Kidney (tissue), 14 donors: Measurements from ENCODE around the gene SLFN5. TPM values are rescaled to one million over a fixed set of nuclear protein-coding genes. Genes with fewer than 3 reads are reported as not detected.
"Not testable (repeated sequence)": the region's sequence is repeated elsewhere in the genome, so short reads cannot be mapped to it uniquely, and the experiment has no call there.

Experiments used
- DNase-seq, 5 donors: peaks; one replicate each; pipeline ENCODE4 v3.0.0-alpha.2; 2013 to 2020
- FAIRE-seq: peaks from 2 replicates; lab custom pipeline; 2012; peaks lifted over from hg19 to GRCh38; lab: Jason Lieb, UNC
- H3K27ac ChIP-seq, 2 donors: one replicate each; pipeline ENCODE4 v1.7.0; 2013; ENCODE audit warnings: low read depth in 2 of 2, low read length in 2 of 2, inconsistent platforms in 1 of 2
- H3K27me3 ChIP-seq: one replicate; pipeline ENCODE4 v1.7.1; 2013; ENCODE audit warnings: low read length, inconsistent platforms; ENCODE audit not compliant: control insufficient read depth, insufficient read depth
- H3K36me3 ChIP-seq, 3 donors: one replicate each; pipeline versions ENCODE4 v1.7.0 to v1.7.1; 2013; ENCODE audit warnings: low read length in 3 of 3, control low read depth in 1 of 3, inconsistent platforms in 1 of 3; ENCODE audit not compliant: insufficient read depth in 3 of 3, control insufficient read depth in 2 of 3
- H3K4me1 ChIP-seq, 3 donors: one replicate each; pipeline versions ENCODE4 v1.7.0 to v1.7.1; 2013; ENCODE audit warnings: low read length in 3 of 3, inconsistent platforms in 1 of 3, low read depth in 1 of 3; ENCODE audit not compliant: control insufficient read depth in 2 of 3, insufficient read depth in 2 of 3
- H3K4me3 ChIP-seq, 3 donors: one replicate each; pipeline versions ENCODE4 v1.7.0 to v1.8.1; 2013; ENCODE audit warnings: low read length in 3 of 3, control low read depth in 1 of 3, inconsistent platforms in 1 of 3
- H3K9ac ChIP-seq, 3 donors: one replicate each; pipeline versions ENCODE4 v1.7.0 to v1.7.1; 2013; ENCODE audit warnings: low read length in 3 of 3, control low read depth in 1 of 3, inconsistent platforms in 1 of 3
- H3K9me3 ChIP-seq, 3 donors: one replicate each; pipeline versions ENCODE4 v1.7.0 to v1.7.1; 2013; ENCODE audit warnings: low read length in 3 of 3, control low read depth in 1 of 3, inconsistent platforms in 1 of 3; ENCODE audit not compliant: control insufficient read depth in 2 of 3, insufficient read depth in 1 of 3
- CTCF ChIP-seq: IDR thresholded peaks from 3 replicates; pipeline ENCODE4 v1.5.1; 2012; ENCODE audit warnings: mild to moderate bottlenecking, moderate library complexity, borderline replicate concordance; ENCODE audit not compliant: insufficient read depth; ENCODE audit errors: extremely low read depth
- intact Hi-C: fragments of 100-400 bp; cut with DNase I; formaldehyde crosslinking; loops from one replicate; pipeline ENCODE4 v1.11.1; 2022
- polyA plus RNA-seq: library from polyadenylated mRNA; stranded (reverse); fragments of 350-450 nt; fragmentation: Illumina TruSeq; extraction: RNeasy Lipid Tissue Mini Kit (QIAGEN cat#74804); gene quantifications from one replicate; pipeline ENCODE4 v1.2.3, GENCODE V29; 2014; ENCODE audit warnings: low read depth, low replicate concordance; ENCODE audit not compliant: insufficient read depth
- total RNA-seq: library from RNA; stranded (reverse); fragmentation: NEBNext Ultra II Directional; extraction: Animal tissue kit (Norgen Biotek cat#: 25700); gene quantifications from one replicate; pipeline ENCODE4 v1.2.1, GENCODE V29; 2021
- donor health status: control.
- donor health status: control.
- donor health status: control.
- donor health status: control.
- donor health status: control.
- donor health status: DM: yes; HTN: yes; CAD: no.
- donor health status: Normal renal cell carcinoma (clear cell type).

The SLFN5 gene
- total and polyA plus RNA-seq, 2 donors from 2014 or later: 2.0 to 64.8 TPM

GRCh38 chr17:35299135-35299534 lies 56.3 kb downstream of the SLFN5 start:
- no peak overlapping the region for H3K9ac ChIP-seq
- TF ChIP-seq CTCF: no peak
- H3K4me1 ChIP-seq: no peaks in the 10 kb centered on the region
- peak in 4 of 5 donors; percentile 34 to 66 (median 54) for DNase-seq
- intact Hi-C loops: no loop called here
- H3K9me3 ChIP-seq: peaks cover 0 to under 1% (median 0%) of the 10 kb centered on the region in 3 donors
- H3K36me3 ChIP-seq: no peaks in the 10 kb centered on the region
- H3K27ac ChIP-seq: no peak overlapping the region
- no peaks in the 10 kb centered on the region for H3K27me3 ChIP-seq
- no peak overlapping the region for H3K4me3 ChIP-seq
- no peak for FAIRE-seq

GRCh38 chr17:35309345-35309744 lies 66.5 kb downstream of the SLFN5 start:
- H3K9ac ChIP-seq, DNase-seq, FAIRE-seq, H3K9me3 ChIP-seq, intact Hi-C loops, H3K4me3 ChIP-seq, H3K36me3 ChIP-seq, H3K27me3 ChIP-seq, H3K27ac ChIP-seq, H3K4me1 ChIP-seq: not testable (repeated sequence)

GRCh38 chr17:35312346-35312745 lies 69.5 kb downstream of the SLFN5 start:
- Histone ChIP-seq H3K4me1 (peaks cover 0 to 12% (median 0%) of the 10 kb centered on the region in 3 donors), H3K27me3 (no peaks in the 10 kb centered on the region), H3K9ac (no peak overlapping the region), H3K9me3 (no peaks in the 10 kb centered on the region), H3K27ac (no peak overlapping the region), H3K36me3 (no peaks in the 10 kb centered on the region), H3K4me3 (no peak overlapping the region)
- DNase-seq (no peak), FAIRE-seq (no peak)
- intact Hi-C loops: loop anchor here (5.0 kb wide), 1 partner anchor 225 kb away; the partner anchor contains the start of gene SLFN12L
- no peak for TF ChIP-seq CTCF

- Histone ChIP-seq H3K36me3 (no peaks in the 10 kb centered on the region), H3K9ac (peak overlapping the region in 1 of 3 donors; percentile 31), H3K9me3 (no peaks in the 10 kb centered on the region), H3K4me3 (peak overlapping the region in 2 of 3 donors; percentile 22 to 42), H3K27me3 (no peaks in the 10 kb centered on the region), H3K27ac (no peak overlapping the region), H3K4me1 (peaks cover 0 to 12% (median 0%) of the 10 kb centered on the region in 3 donors)
- DNase-seq (peak; percentile 68 to 86 (median 74)), FAIRE-seq (no peak)
- TF ChIP-seq CTCF: peak; percentile 72
- intact Hi-C loops: loop anchor here (5.0 kb wide), 1 partner anchor 224 kb away; the partner anchor contains the start of gene SLFN12L
These were observed 70.2 kb downstream of the SLFN5 start for GRCh38 chr17:35312790-35313711.
